WTC11 (cell line): ENCODE results near the gene HMMR. TPM values are rescaled to one million over a fixed set of nuclear protein-coding genes. Genes with fewer than 3 reads are reported as not detected.

ENCODE experiments used
- ATAC-seq: fragments of 200-7000 bp; cut with Tn5 transposase; 2 replicates; pipeline ENCODE4 v1.10.0; 2021; ENCODE audit warnings: mild to moderate bottlenecking, moderate library complexity
- CTCF ChIA-PET: fragments of 300-600 bp; sonication (Branson Sonifier 250); formaldehyde crosslinking; loops from one replicate; lab custom pipeline; 2021; ENCODE audit warnings: antibody characterized with exemption; lab: Charles Lee
- POLR2A ChIA-PET: fragments of 350-600 bp; sonication (Branson Sonifier 250); formaldehyde crosslinking; loops from one replicate; lab custom pipeline; 2021; ENCODE audit warnings: antibody characterized with exemption; lab: Charles Lee
- DNase-seq: peaks from one replicate; pipeline ENCODE4 v3.0.0; 2021; ENCODE audit warnings: low spot score
- H3K27ac Mint-ChIP-seq: 2 replicates; pipeline ENCODE4 v1.8.0; 2021; ENCODE audit warnings: mixed read lengths
- H3K27me3 Mint-ChIP-seq: 2 replicates; pipeline ENCODE4 v1.8.0; 2021; ENCODE audit warnings: low read depth, mild to moderate bottlenecking, moderate library complexity, mixed read lengths
- H3K36me3 Mint-ChIP-seq: 2 replicates; pipeline ENCODE4 v1.8.0; 2021; ENCODE audit warnings: mixed read lengths
- H3K4me1 Mint-ChIP-seq: 2 replicates; pipeline ENCODE4 v1.8.0; 2022; ENCODE audit warnings: mixed read lengths
- H3K4me3 Mint-ChIP-seq: 2 replicates; pipeline ENCODE4 v1.8.0; 2021; ENCODE audit warnings: mild to moderate bottlenecking, moderate library complexity, mixed read lengths
- H3K9me3 Mint-ChIP-seq: 2 replicates; pipeline ENCODE4 v1.8.0; 2021; ENCODE audit warnings: mixed read lengths
- ETV6 ChIP-seq: sonication (generic); formaldehyde crosslinking; IDR thresholded peaks from 2 replicates; pipeline ENCODE4 v1.8.1; 2022; ENCODE audit warnings: mild to moderate bottlenecking, missing genetic modification reagents
- FOXK1 ChIP-seq: sonication (generic); formaldehyde crosslinking; IDR thresholded peaks from 2 replicates; pipeline ENCODE4 v1.8.0; 2022; ENCODE audit warnings: mild to moderate bottlenecking, moderate library complexity, missing genetic modification reagents
- MXD4 ChIP-seq: fragments of 250-450 bp; sonication (Bioruptor Pico); IDR thresholded peaks from 2 replicates; pipeline ENCODE4 v1.8.0; 2021; ENCODE audit warnings: mild to moderate bottlenecking, moderate library complexity, borderline replicate concordance
- ZNF121 ChIP-seq: sonication (generic); formaldehyde crosslinking; IDR thresholded peaks from 2 replicates; pipeline ENCODE4 v1.8.0; 2023; ENCODE audit warnings: missing genetic modification reagents
- ZNF232 ChIP-seq: sonication (generic); formaldehyde crosslinking; IDR thresholded peaks from 2 replicates; pipeline ENCODE4 v1.8.0; 2022; ENCODE audit warnings: mild to moderate bottlenecking, missing genetic modification reagents
- ZNF396 ChIP-seq: fragments of 250-450 bp; sonication (Bioruptor Pico); IDR thresholded peaks from 2 replicates; pipeline ENCODE4 v1.8.0; 2021; ENCODE audit warnings: mild to moderate bottlenecking, moderate library complexity, borderline replicate concordance
- total RNA-seq: library from RNA; stranded (reverse); gene quantifications from 3 replicates; pipeline ENCODE4 v1.2.3, GENCODE V29; 2021
- TF ChIP-seq, protein P1 (sequence below): sonication (generic); formaldehyde crosslinking; IDR thresholded peaks from 2 replicates; pipeline ENCODE4 v1.8.1; 2023; ENCODE audit warnings: mild to moderate bottlenecking, missing genetic modification reagents, borderline replicate concordance
- TF ChIP-seq, protein P2 (sequence below): sonication (generic); formaldehyde crosslinking; IDR thresholded peaks from 2 replicates; pipeline ENCODE4 v1.8.0; 2022; ENCODE audit warnings: mild to moderate bottlenecking, missing genetic modification reagents
- TF ChIP-seq, protein P3 (sequence below): fragments of 250-450 bp; sonication (Bioruptor Pico); conservative IDR thresholded peaks from 2 replicates; pipeline ENCODE4 v1.9.0; 2021; ENCODE audit warnings: mild to moderate bottlenecking
- TF ChIP-seq, protein P4 (sequence below): sonication (generic); formaldehyde crosslinking; IDR thresholded peaks from 2 replicates; pipeline ENCODE4 v1.8.0; 2022; ENCODE audit warnings: mild to moderate bottlenecking, missing genetic modification reagents
- TF ChIP-seq, protein P5 (sequence below): sonication (generic); formaldehyde crosslinking; IDR thresholded peaks from 2 replicates; pipeline ENCODE4 v1.8.1; 2023; ENCODE audit warnings: mild to moderate bottlenecking, moderate library complexity, missing genetic modification reagents
- TF ChIP-seq, protein P6 (sequence below): fragments of 250-450 bp; sonication (Bioruptor Pico); IDR thresholded peaks from 2 replicates; pipeline ENCODE4 v1.9.0; 2021; ENCODE audit warnings: mild to moderate bottlenecking

HMMR gene
- total RNA-seq, 1 experiment from 2014 or later: 78.5 TPM

DNA sequence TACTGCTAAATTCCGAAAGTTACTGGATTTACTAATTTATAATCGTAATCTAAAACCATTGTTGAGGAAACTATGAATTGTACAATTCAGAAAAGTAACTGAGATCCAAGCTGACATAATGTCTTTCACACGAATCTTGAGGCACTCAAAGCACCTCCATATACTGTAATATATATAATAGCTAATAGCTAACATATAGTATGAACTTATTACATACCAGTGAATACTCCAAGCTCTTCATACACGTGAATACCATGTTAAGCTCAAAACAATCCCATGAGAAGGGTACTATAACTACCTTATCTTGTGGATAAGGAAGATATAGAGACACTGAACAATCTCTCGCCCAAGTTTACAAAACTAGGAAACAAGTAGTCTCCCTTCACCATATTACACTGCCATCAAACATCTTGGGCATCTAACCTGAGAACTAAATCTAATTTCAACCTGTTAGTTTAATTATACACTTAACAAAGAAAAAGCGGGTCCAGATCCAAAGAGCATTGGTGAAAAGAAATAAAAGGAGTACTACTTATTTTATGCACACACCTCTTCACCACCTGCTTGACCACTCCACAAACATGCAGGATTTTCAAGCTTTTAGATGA, 1.6 kb upstream of the HMMR start:
- Mint-ChIP-seq H3K9me3 (no peaks in the 10 kb centered on the region), H3K4me3 (peak overlapping the region; percentile 97), H3K27me3 (peaks cover 3% of the 10 kb centered on the region), H3K36me3 (peaks cover 32% of the 10 kb centered on the region), H3K27ac (peak overlapping the region; percentile 100), H3K4me1 (peaks cover 30% of the 10 kb centered on the region)
- CTCF ChIA-PET: interaction anchor here (1.8 to 2.0 kb wide), 2 partner anchors 21 to 50 kb away, joined by 5 to 11 read pairs; partner anchors contain the start of gene CCNG1
- DNase-seq (no peak), ATAC-seq (no peak)
- POLR2A ChIA-PET: interaction anchor here (0.6 to 5.0 kb wide), 3 partner anchors 21 to 45 kb away, joined by 6 to 77 read pairs (median 61); partner anchors contain the start of genes CCNG1 and MAT2B
- no peak for TF ChIP-seq MXD4 (CRISPR knock-in tag)
- TF ChIP-seq ZNF121 (CRISPR knock-in tag): no peak
- TF ChIP-seq, protein P1, sequence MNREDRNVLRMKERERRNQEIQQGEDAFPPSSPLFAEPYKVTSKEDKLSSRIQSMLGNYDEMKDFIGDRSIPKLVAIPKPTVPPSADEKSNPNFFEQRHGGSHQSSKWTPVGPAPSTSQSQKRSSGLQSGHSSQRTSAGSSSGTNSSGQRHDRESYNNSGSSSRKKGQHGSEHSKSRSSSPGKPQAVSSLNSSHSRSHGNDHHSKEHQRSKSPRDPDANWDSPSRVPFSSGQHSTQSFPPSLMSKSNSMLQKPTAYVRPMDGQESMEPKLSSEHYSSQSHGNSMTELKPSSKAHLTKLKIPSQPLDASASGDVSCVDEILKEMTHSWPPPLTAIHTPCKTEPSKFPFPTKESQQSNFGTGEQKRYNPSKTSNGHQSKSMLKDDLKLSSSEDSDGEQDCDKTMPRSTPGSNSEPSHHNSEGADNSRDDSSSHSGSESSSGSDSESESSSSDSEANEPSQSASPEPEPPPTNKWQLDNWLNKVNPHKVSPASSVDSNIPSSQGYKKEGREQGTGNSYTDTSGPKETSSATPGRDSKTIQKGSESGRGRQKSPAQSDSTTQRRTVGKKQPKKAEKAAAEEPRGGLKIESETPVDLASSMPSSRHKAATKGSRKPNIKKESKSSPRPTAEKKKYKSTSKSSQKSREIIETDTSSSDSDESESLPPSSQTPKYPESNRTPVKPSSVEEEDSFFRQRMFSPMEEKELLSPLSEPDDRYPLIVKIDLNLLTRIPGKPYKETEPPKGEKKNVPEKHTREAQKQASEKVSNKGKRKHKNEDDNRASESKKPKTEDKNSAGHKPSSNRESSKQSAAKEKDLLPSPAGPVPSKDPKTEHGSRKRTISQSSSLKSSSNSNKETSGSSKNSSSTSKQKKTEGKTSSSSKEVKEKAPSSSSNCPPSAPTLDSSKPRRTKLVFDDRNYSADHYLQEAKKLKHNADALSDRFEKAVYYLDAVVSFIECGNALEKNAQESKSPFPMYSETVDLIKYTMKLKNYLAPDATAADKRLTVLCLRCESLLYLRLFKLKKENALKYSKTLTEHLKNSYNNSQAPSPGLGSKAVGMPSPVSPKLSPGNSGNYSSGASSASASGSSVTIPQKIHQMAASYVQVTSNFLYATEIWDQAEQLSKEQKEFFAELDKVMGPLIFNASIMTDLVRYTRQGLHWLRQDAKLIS (CRISPR knock-in tag): no peak
- no peak for TF ChIP-seq ZNF396 (CRISPR knock-in tag)
- TF ChIP-seq FOXK1 (CRISPR knock-in tag): no peak

DNA sequence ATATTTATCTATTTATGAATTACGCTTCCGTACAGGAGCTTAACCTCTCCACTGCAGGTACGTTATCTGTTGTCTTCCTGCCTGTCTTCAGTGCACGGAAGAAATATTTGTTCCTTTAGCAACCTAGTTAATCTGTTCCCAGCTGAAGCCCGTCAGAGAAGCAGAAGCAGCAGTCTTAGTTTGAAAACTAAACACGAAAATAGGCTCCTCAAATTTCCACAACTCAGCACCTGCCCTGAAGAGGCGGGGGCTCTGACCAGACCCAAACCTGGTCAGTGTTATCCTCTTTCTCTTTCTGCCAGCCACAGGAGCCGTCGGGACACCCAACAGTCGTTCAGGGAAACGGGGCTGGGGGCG, 992 bp upstream of the HMMR start:
- Mint-ChIP-seq H3K27me3 (peaks cover 3% of the 10 kb centered on the region), H3K4me1 (peaks cover 30% of the 10 kb centered on the region), H3K4me3 (peak overlapping the region; percentile 97), H3K36me3 (peaks cover 38% of the 10 kb centered on the region), H3K9me3 (no peaks in the 10 kb centered on the region), H3K27ac (peak overlapping the region; percentile 100)
- ChIA-PET POLR2A (interaction anchor here (0.6 to 5.0 kb wide), 6 partner anchors 9 to 44 kb away, joined by 3 to 77 read pairs (median 5); partner anchors contain the start of genes CCNG1 and MAT2B), CTCF (interaction anchor here (1.8 to 2.1 kb wide), 3 partner anchors 22 to 51 kb away, joined by 5 to 11 read pairs (median 6); partner anchors contain the start of gene CCNG1)
- TF ChIP-seq FOXK1 (CRISPR knock-in tag) (no peak; the same call in 1 of the 2 replicates), ZNF396 (CRISPR knock-in tag) (no peak)
- TF ChIP-seq, protein P2, sequence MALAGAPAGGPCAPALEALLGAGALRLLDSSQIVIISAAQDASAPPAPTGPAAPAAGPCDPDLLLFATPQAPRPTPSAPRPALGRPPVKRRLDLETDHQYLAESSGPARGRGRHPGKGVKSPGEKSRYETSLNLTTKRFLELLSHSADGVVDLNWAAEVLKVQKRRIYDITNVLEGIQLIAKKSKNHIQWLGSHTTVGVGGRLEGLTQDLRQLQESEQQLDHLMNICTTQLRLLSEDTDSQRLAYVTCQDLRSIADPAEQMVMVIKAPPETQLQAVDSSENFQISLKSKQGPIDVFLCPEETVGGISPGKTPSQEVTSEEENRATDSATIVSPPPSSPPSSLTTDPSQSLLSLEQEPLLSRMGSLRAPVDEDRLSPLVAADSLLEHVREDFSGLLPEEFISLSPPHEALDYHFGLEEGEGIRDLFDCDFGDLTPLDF (CRISPR knock-in tag): no peak
- ATAC-seq: no peak
- DNase-seq: no peak

DNA sequence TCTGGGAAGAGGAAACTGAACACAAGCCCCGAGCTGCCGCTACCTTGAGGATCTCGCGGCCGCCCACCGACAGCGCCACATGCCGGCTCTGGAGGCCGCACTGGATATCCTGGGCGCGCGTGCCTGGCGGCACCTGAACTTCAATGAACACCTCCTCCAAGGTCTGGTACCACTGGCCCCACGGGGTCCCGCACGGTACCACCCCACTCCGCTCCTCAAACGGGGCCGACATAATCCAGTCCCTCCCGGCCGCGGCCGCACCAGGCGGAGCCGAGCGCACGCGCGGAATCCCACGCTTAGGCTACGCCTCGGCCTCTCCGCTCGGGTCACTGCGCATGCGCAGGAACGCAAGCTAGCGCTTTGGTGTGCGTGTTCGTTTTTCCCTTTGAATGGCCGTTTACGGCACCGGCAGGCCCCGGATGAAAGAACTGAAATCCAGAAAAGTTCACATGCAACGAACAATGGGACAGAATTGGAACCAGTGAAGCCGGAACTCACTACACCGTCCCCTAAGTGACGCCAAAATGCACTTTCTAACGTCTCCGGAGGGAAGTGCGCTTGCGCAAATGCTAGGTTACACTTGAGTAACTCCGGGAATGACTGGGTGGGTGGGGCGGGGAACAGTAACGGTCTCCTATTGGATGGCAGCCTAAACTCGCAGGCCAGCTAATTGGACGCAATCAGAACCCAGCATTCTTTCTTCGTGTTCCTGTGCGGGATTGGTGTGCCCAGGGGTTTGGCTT, 442 bp upstream of the HMMR start, which contains the start of gene NUDCD2:
TSS of gene NUDCD2 (minus strand) at position 284 of the 743 bp plus-strand sequence. CDS start at position 232, 52 bp downstream.
- peak; percentile 94 for ATAC-seq
- POLR2A ChIA-PET: interaction anchor here (0.6 to 5.0 kb wide), 12 partner anchors 9 to 1012 kb away, joined by 3 to 77 read pairs (median 4); partner anchors contain the start of genes CCNG1 and MAT2B
- Mint-ChIP-seq H3K27ac (peak within 1 kb of the TSS; percentile 100), H3K4me3 (peak within 1 kb of the TSS; percentile 99), H3K9me3 (no peaks in the 10 kb centered on the region), H3K27me3 (peaks cover 3% of the 10 kb centered on the region), H3K36me3 (peaks cover 39% of the 10 kb centered on the region), H3K4me1 (peaks cover 30% of the 10 kb centered on the region)
- DNase-seq: peak; percentile 93
- CTCF ChIA-PET: interaction anchor here (0.6 to 2.5 kb wide), 6 partner anchors 22 to 112 kb away, joined by 3 to 11 read pairs (median 6); partner anchors contain the start of gene CCNG1
- peak; percentile 77 for TF ChIP-seq ETV6
- TF ChIP-seq, protein P3, sequence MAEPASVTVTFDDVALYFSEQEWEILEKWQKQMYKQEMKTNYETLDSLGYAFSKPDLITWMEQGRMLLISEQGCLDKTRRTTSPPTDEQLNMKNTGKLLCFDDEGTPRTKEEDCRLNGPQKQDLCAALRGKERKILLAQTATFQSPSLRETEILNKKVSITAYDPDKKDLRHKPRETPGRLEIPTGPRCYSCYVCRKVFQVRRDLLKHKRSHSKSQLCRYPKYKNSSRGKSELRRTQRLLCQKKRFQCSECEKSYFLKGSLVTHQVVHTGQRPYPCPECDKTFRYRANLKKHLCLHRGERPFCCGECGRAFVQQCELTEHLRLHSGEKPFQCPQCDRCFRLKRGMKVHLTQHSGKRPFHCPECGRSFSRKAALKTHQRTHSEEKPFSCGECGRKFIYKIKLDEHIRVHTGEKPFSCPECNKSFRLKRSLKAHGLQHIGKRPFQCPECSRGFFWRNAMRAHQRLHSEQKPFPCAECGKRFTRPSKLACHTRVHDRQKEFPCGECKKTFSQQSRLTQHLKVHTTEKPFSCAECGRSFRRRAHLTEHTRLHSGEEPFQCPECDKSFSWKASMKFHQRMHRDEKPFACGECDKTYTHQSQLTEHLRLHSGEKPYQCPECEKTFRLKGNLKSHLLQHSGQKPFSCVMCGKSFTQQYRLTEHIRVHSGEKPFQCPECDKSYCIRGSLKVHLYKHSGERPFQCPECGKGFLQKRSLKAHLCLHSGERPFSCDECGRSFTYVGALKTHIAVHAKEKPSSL (CRISPR knock-in tag): 0 out of 2 replicates have a peak, but pooled peaks have one; percentile 25
- TF ChIP-seq, protein P4, sequence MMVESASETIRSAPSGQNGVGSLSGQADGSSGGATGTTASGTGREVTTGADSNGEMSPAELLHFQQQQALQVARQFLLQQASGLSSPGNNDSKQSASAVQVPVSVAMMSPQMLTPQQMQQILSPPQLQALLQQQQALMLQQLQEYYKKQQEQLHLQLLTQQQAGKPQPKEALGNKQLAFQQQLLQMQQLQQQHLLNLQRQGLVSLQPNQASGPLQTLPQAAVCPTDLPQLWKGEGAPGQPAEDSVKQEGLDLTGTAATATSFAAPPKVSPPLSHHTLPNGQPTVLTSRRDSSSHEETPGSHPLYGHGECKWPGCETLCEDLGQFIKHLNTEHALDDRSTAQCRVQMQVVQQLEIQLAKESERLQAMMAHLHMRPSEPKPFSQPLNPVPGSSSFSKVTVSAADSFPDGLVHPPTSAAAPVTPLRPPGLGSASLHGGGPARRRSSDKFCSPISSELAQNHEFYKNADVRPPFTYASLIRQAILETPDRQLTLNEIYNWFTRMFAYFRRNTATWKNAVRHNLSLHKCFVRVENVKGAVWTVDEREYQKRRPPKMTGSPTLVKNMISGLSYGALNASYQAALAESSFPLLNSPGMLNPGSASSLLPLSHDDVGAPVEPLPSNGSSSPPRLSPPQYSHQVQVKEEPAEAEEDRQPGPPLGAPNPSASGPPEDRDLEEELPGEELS (CRISPR knock-in tag): 0 out of 2 replicates have a peak, but pooled peaks have one; percentile 41
- peak; percentile 34; the same call in 1 of the 2 replicates for TF ChIP-seq ZNF232 (CRISPR knock-in tag)
- TF ChIP-seq, protein P5, sequence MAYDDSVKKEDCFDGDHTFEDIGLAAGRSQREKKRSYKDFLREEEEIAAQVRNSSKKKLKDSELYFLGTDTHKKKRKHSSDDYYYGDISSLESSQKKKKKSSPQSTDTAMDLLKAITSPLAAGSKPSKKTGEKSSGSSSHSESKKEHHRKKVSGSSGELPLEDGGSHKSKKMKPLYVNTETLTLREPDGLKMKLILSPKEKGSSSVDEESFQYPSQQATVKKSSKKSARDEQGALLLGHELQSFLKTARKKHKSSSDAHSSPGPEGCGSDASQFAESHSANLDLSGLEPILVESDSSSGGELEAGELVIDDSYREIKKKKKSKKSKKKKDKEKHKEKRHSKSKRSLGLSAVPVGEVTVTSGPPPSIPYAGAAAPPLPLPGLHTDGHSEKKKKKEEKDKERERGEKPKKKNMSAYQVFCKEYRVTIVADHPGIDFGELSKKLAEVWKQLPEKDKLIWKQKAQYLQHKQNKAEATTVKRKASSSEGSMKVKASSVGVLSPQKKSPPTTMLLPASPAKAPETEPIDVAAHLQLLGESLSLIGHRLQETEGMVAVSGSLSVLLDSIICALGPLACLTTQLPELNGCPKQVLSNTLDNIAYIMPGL (CRISPR knock-in tag): peak; percentile 76; the same call in 1 of the 2 replicates
- TF ChIP-seq, protein P6, sequence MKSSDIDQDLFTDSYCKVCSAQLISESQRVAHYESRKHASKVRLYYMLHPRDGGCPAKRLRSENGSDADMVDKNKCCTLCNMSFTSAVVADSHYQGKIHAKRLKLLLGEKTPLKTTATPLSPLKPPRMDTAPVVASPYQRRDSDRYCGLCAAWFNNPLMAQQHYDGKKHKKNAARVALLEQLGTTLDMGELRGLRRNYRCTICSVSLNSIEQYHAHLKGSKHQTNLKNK (CRISPR knock-in tag): no peak
